HG03159 (cell line): ENCODE results near the gene CSTF1.
"Not testable (repeated sequence)": the region's sequence is repeated elsewhere in the genome, so short reads cannot be mapped to it uniquely, and the experiment has no call there.

ENCODE experiments used
- ATAC-seq: cut with Tn5 transposase; IDR thresholded peaks from one replicate; pipeline ENCODE4 v1.9.1; 2021; ENCODE audit warnings: mild to moderate bottlenecking, moderate library complexity; ENCODE audit not compliant: unreplicated experiment

Gene CSTF1

GRCh38 chr20:56403465-56403864 is 11.0 kb downstream of the CSTF1 start:
- no peak for ATAC-seq

- not testable (repeated sequence) for ATAC-seq
Measured at GRCh38 chr20:56405356-56405755, 12.9 kb downstream of the CSTF1 start.

- ATAC-seq = no peak
Measured at GRCh38 chr20:56406910-56407309, 14.5 kb downstream of the CSTF1 start.

- no peak for ATAC-seq
Measured at GRCh38 chr20:56409521-56409920, 17.1 kb downstream of the CSTF1 start.

- no peak for ATAC-seq
Measured at GRCh38 chr20:56409956-56410355, 17.5 kb downstream of the CSTF1 start.

- not testable (repeated sequence) for ATAC-seq
Measured at GRCh38 chr20:56411287-56411686, 18.8 kb downstream of the CSTF1 start.

GRCh38 chr20:56411759-56412472 is 19.5 kb downstream of the CSTF1 start, which contains the start of gene CASS4:
Gene CASS4 (plus strand): TSS chr20:56412260. CDS start chr20:56412459, 199 bp downstream.
- peak; percentile 76 for ATAC-seq

GRCh38 chr20:56412473-56412790 is 20.0 kb downstream of the CSTF1 start:
- ATAC-seq = no peak

- no peak for ATAC-seq
Measured at GRCh38 chr20:56412949-56413348, 20.5 kb downstream of the CSTF1 start.

- no peak for ATAC-seq
Measured at GRCh38 chr20:56414842-56415765, 22.7 kb downstream of the CSTF1 start.

GRCh38 chr20:56417402-56417801 is 25.0 kb downstream of the CSTF1 start:
- ATAC-seq = no peak

GRCh38 chr20:56417911-56418310 is 25.5 kb downstream of the CSTF1 start:
- no peak for ATAC-seq

- ATAC-seq = no peak
Measured at GRCh38 chr20:56418385-56418861, 26.0 kb downstream of the CSTF1 start.

- ATAC-seq = no peak
Measured at GRCh38 chr20:56420028-56420427, 27.6 kb downstream of the CSTF1 start.

- ATAC-seq = no peak
Measured at GRCh38 chr20:56420940-56421688, 28.7 kb downstream of the CSTF1 start.

GRCh38 chr20:56422076-56422823 is 29.8 kb downstream of the CSTF1 start:
- ATAC-seq = no peak

- ATAC-seq = no peak
Measured at GRCh38 chr20:56422824-56423189, 30.4 kb downstream of the CSTF1 start.

GRCh38 chr20:56423211-56423610 is 30.8 kb downstream of the CSTF1 start:
- no peak for ATAC-seq

- ATAC-seq = no peak
Measured at GRCh38 chr20:56423886-56424285, 31.4 kb downstream of the CSTF1 start.

GRCh38 chr20:56424931-56425330 is 32.5 kb downstream of the CSTF1 start:
- ATAC-seq = no peak

- no peak for ATAC-seq
Measured at GRCh38 chr20:56426026-56426425, 33.6 kb downstream of the CSTF1 start.
